Right lobe of liver (tissue), 4 donors: ENCODE measurements around the gene KRT33A.

ENCODE experiments used
- CTCF ChIP-seq, 4 donors: fragments of 200-600 bp in 3 of 4; fragments of 450-650 bp in 1 of 4; IDR thresholded peaks; one replicate each; pipeline versions ENCODE4 v1.5.1 to v1.8.0; 2016 to 2022; ENCODE audit warnings: antibody characterized with exemption in 4 of 4, mild to moderate bottlenecking in 2 of 4
- POLR2A ChIP-seq: fragments of 450-650 bp; IDR thresholded peaks from one replicate; pipeline ENCODE4 v1.6.1; 2017; ENCODE audit warnings: antibody characterized with exemption, mild to moderate bottlenecking
- donor health status: DM: no; HTN: no; CAD: no.
- donor health status: DM: no; HTN: no; CAD: no.
- donor health status: DM: no; HTN: yes; CAD: no.

- TF ChIP-seq POLR2A (no peak), CTCF (IDR thresholded peaks at IDR 0.05) (no peak)
These were observed 43.8 kb upstream of the KRT33A start for GRCh38 chr17:41394254-41394996.
